H1 (cell line): Measurements from ENCODE around the gene ADM5. TPM values are rescaled to one million over a fixed set of nuclear protein-coding genes. Genes with fewer than 3 reads are reported as not detected.

Experiments used
- CTCF ChIA-PET: fragments of 300-600 bp; sonication (Branson Sonifier 250); formaldehyde crosslinking; loops from one replicate; lab custom pipeline; 2021; ENCODE audit not compliant: partially characterized antibody; lab: Charles Lee
- POLR2A ChIA-PET: fragments of 300-600 bp; sonication (Branson Sonifier 250); formaldehyde crosslinking; loops from one replicate; lab custom pipeline; 2021; ENCODE audit warnings: inconsistent platforms; ENCODE audit not compliant: partially characterized antibody; lab: Charles Lee
- DNase-seq, 2 experiments: peaks; one replicate each; pipeline versions ENCODE4 v3.0.0 to v3.0.0-alpha.2; 2010 to 2022; ENCODE audit warnings: low spot score in 2 of 2, low read depth in 1 of 2, mixed read lengths in 1 of 2
- FAIRE-seq: peaks from 2 replicates; lab custom pipeline; 2011; peaks lifted over from hg19 to GRCh38; lab: Jason Lieb, UNC
- H2AFZ ChIP-seq: 2 replicates; pipeline ENCODE4 v1.8.1; 2012; ENCODE audit warnings: low read length, inconsistent platforms
- H2AK5ac ChIP-seq: 2 replicates; pipeline ENCODE4 v1.6.1; 2013; ENCODE audit warnings: low read depth, low read length
- H2BK120ac ChIP-seq: replicated peaks from 2 replicates; pipeline ENCODE3; 2013; ENCODE audit warnings: low read depth, low read length, inconsistent platforms
- H2BK12ac ChIP-seq: 2 replicates; pipeline ENCODE4 v1.6.1; 2013; ENCODE audit warnings: low read depth, low read length
- H2BK15ac ChIP-seq: 2 replicates; pipeline ENCODE4 v1.6.1; 2013; ENCODE audit warnings: low read length
- H2BK20ac ChIP-seq: 2 replicates; pipeline ENCODE4 v1.6.1; 2013; ENCODE audit warnings: low read length
- H2BK5ac ChIP-seq: 2 replicates; pipeline ENCODE4 v1.6.1; 2013; ENCODE audit warnings: low read depth, low read length
- H3K14ac ChIP-seq: 2 replicates; pipeline ENCODE4 v1.6.1; 2013; ENCODE audit warnings: inconsistent platforms; ENCODE audit not compliant: insufficient read length
- H3K18ac ChIP-seq: 2 replicates; pipeline ENCODE4 v1.6.1; 2013; ENCODE audit warnings: low read length; ENCODE audit errors: extremely low read depth
- H3K23ac ChIP-seq: 2 replicates; pipeline ENCODE4 v1.6.1; 2013; ENCODE audit warnings: inconsistent platforms; ENCODE audit not compliant: insufficient read length
- H3K23me2 ChIP-seq: 2 replicates; pipeline ENCODE4 v1.6.1; 2013; ENCODE audit warnings: low read depth, low read length
- H3K27ac ChIP-seq: 2 replicates; pipeline ENCODE4 v1.6.1; 2011; ENCODE audit warnings: low read depth, low read length, inconsistent platforms
- H3K27me3 ChIP-seq, 4 experiments: replicated peaks in 1 of 4; 1 replicate in 1 of 4; 2 replicates in 3 of 4; pipeline versions ENCODE4 v1.6.1 to v1.8.1; 2011 to 2013; ENCODE audit warnings: low read length in 3 of 4, mild to moderate bottlenecking in 3 of 4, inconsistent platforms in 2 of 4, mixed read lengths in 2 of 4, moderate library complexity in 1 of 4; ENCODE audit not compliant: control insufficient read depth in 3 of 4, insufficient read depth in 3 of 4; ENCODE audit errors: extremely low read depth in 1 of 4
- H3K36me3 ChIP-seq, 4 experiments: 2 replicates each; pipeline versions ENCODE4 v1.6.1 to v1.8.1; 2011 to 2013; ENCODE audit warnings: mild to moderate bottlenecking in 4 of 4, low read length in 3 of 4, moderate library complexity in 2 of 4, control low read depth in 1 of 4, inconsistent platforms in 1 of 4; ENCODE audit not compliant: insufficient read depth in 4 of 4, control insufficient read depth in 2 of 4
- H3K4ac ChIP-seq: replicated peaks from 2 replicates; pipeline ENCODE3; 2013; ENCODE audit warnings: low read length, low read depth, mixed read lengths, inconsistent platforms; ENCODE audit not compliant: insufficient read length
- H3K4me1 ChIP-seq, 4 experiments: replicated peaks in 1 of 4; 1 replicate in 1 of 4; 2 replicates in 3 of 4; pipeline versions ENCODE4 v1.6.1 to v1.8.1; 2011 to 2013; ENCODE audit warnings: low read length in 3 of 4, inconsistent platforms in 2 of 4, mixed read lengths in 1 of 4; ENCODE audit not compliant: insufficient read depth in 4 of 4, control insufficient read depth in 3 of 4
- H3K4me2 ChIP-seq, 2 experiments: 2 replicates each; pipeline versions ENCODE4 v1.6.1 to v1.8.1; 2011 to 2013; ENCODE audit warnings: low read depth in 2 of 2, low read length in 2 of 2, control low read depth in 1 of 2, inconsistent platforms in 1 of 2, mild to moderate bottlenecking in 1 of 2; ENCODE audit not compliant: insufficient read depth in 1 of 2
- H3K4me3 ChIP-seq, 4 experiments: fragments of 200-600, 300-600 bp in 1 of 4; sonication (generic), shearing (Covaris generic), sonication (Bioruptor Twin) in 1 of 4; 2 replicates each; pipeline versions ENCODE4 v1.5.1 to v1.8.1; 2011 to 2016; ENCODE audit warnings: low read length in 4 of 4, low read depth in 3 of 4, control low read depth in 2 of 4, inconsistent platforms in 2 of 4, mild to moderate bottlenecking in 2 of 4, mixed read lengths in 1 of 4, moderate library complexity in 1 of 4; ENCODE audit not compliant: insufficient read depth in 2 of 4; ENCODE audit errors: extremely low read depth in 1 of 4
- H3K56ac ChIP-seq: replicated peaks from 2 replicates; pipeline ENCODE3; 2013; ENCODE audit warnings: low read depth, mild to moderate bottlenecking, mixed read lengths, low read length, inconsistent platforms; ENCODE audit not compliant: insufficient read length
- H3K79me1 ChIP-seq: 2 replicates; pipeline ENCODE4 v1.6.1; 2013; ENCODE audit warnings: low read depth, low read length, control low read depth
- H3K79me2 ChIP-seq, 2 experiments: 2 replicates each; pipeline versions ENCODE4 v1.6.1 to v1.8.1; 2012 to 2013; ENCODE audit warnings: low read length in 2 of 2, mild to moderate bottlenecking in 2 of 2, inconsistent platforms in 1 of 2; ENCODE audit not compliant: insufficient read depth in 2 of 2, control insufficient read depth in 1 of 2
- H3K9ac ChIP-seq, 4 experiments: replicated peaks in 1 of 4; 1 replicate in 1 of 4; 2 replicates in 3 of 4; pipeline versions ENCODE4 v1.6.1 to v1.8.1; 2011 to 2013; ENCODE audit warnings: low read depth in 3 of 4, low read length in 3 of 4, control low read depth in 2 of 4, mild to moderate bottlenecking in 2 of 4, moderate library complexity in 2 of 4, inconsistent platforms in 1 of 4; ENCODE audit errors: extremely low read depth in 1 of 4
- H3K9me3 ChIP-seq, 2 experiments: 2 replicates each; pipeline versions ENCODE4 v1.6.1 to v1.8.1; 2012 to 2013; ENCODE audit warnings: mild to moderate bottlenecking in 2 of 2, moderate library complexity in 2 of 2, control low read depth in 1 of 2, inconsistent platforms in 1 of 2, low read depth in 1 of 2, low read length in 1 of 2, mixed read lengths in 1 of 2; ENCODE audit not compliant: insufficient read depth in 2 of 2
- H4K20me1 ChIP-seq, 2 experiments: replicated peaks in 1 of 2; 2 replicates each; pipeline versions ENCODE3 to v1.8.1; 2011 to 2013; ENCODE audit warnings: inconsistent platforms in 2 of 2, low read length in 2 of 2, mild to moderate bottlenecking in 1 of 2; ENCODE audit not compliant: insufficient read depth in 2 of 2, control insufficient read depth in 1 of 2
- H4K5ac ChIP-seq: 2 replicates; pipeline ENCODE4 v1.6.1; 2013; ENCODE audit warnings: low read length, low read depth, mixed read lengths, inconsistent platforms; ENCODE audit not compliant: insufficient read length
- H4K8ac ChIP-seq: 2 replicates; pipeline ENCODE4 v1.8.0; 2013; ENCODE audit warnings: mild to moderate bottlenecking, moderate library complexity, low read length, inconsistent platforms; ENCODE audit not compliant: insufficient read depth; ENCODE audit errors: extremely low read depth
- H4K91ac ChIP-seq: replicated peaks from 2 replicates; pipeline ENCODE3; 2013; ENCODE audit warnings: low read length, mixed read lengths, inconsistent platforms; ENCODE audit not compliant: insufficient read length
- ASH2L ChIP-seq: fragments of 200-600, 300-600 bp; sonication (generic); IDR thresholded peaks from one replicate; pipeline ENCODE4 v1.7.1; 2017; ENCODE audit warnings: low read length
- CHD2 ChIP-seq: IDR thresholded peaks from 2 replicates; pipeline ENCODE4 v1.6.1; 2012; ENCODE audit warnings: low read length, improper control_type of control experiment
- POLR2A ChIP-seq, 2 experiments: IDR thresholded peaks; 1 replicate in 1 of 2; 2 replicates in 1 of 2; pipeline ENCODE4 v1.6.1; 2011; ENCODE audit warnings: low read depth in 2 of 2, low read length in 2 of 2, mild to moderate bottlenecking in 2 of 2; ENCODE audit errors: control extremely low read depth in 1 of 2
- POLR2AphosphoS5 ChIP-seq: IDR thresholded peaks from 2 replicates; pipeline ENCODE4 v1.6.1; 2011; ENCODE audit warnings: low read depth, low read length
- WGBS, 2 experiments: shearing (Covaris generic) in 1 of 2; methylation state at CpG; one replicate each; pipeline versions ENCODE4 v1.1.6 to v1.1.7; 2013 to 2015; ENCODE audit warnings: low lambda C conversion rate in 2 of 2, mixed read lengths in 2 of 2, inconsistent platforms in 1 of 2, low coverage in 1 of 2, missing lambda C conversion rate in 1 of 2; ENCODE audit not compliant: insufficient replicate concordance in 2 of 2, insufficient coverage in 1 of 2, insufficient read length in 1 of 2; ENCODE audit errors: extremely low coverage in 1 of 2, missing lambda C conversion rate in 1 of 2; 5-methylcytosine and 5-hydroxymethylcytosine counted together
- polyA plus RNA-seq, 7 experiments: library from polyadenylated mRNA; depleted of rRNA in 3 of 7; stranded (reverse) in 5 of 7; unstranded in 2 of 7; fragments of >200 nt in 5 of 7; fragments of 200-250 nt in 2 of 7; gene quantifications; 1 replicate in 5 of 7; 2 replicates in 1 of 7; 4 replicates in 1 of 7; pipeline versions ENCODE4 v1.2.1 to v1.2.3, GENCODE V29; 2011 to 2013; ENCODE audit warnings: missing spikeins in 2 of 7, mixed read lengths in 2 of 7
- total RNA-seq: library from RNA; stranded (reverse); fragmentation: NEBNext Ultra II Directional; extraction: Animal tissue kit (Norgen Biotek cat#: 25700); gene quantifications from 2 replicates; pipeline ENCODE4 v1.2.1, GENCODE V29; 2021

Gene ADM5
- total and polyA plus RNA-seq, 2 of the 8 experiments (the other 6 are each of a cell fraction or from before 2014, with no cell fraction given) = 2.5 to 2.6 TPM

- Histone ChIP-seq H3K4me3 (peak overlapping the region in 2 of 4 experiments; percentile 2 to 94; a peak in 4 of 8 replicates), H4K20me1 (peaks cover 18 to 37% of the 10 kb centered on the region in 2 experiments), H2BK120ac (no peak overlapping the region), H3K18ac (peak overlapping the region; percentile 71), H3K4ac (no peak overlapping the region), H3K23ac (no peak overlapping the region), H4K91ac (no peak overlapping the region), H2AFZ (no peak overlapping the region), H3K9me3 (no peaks in the 10 kb centered on the region), H2BK5ac (peak overlapping the region; percentile 18; the same call in 1 of the 2 replicates), H2AK5ac (peak overlapping the region; percentile 60; the same call in 1 of the 2 replicates), H4K8ac (peak overlapping the region; percentile 7; the same call in 1 of the 2 replicates), H3K23me2 (peaks cover 20% of the 10 kb centered on the region), H3K4me1 (peaks cover 0 to 25% (median 15%) of the 10 kb centered on the region in 4 experiments; a peak in 6 of 7 replicates), H3K79me2 (peaks cover 0 to 14% of the 10 kb centered on the region in 2 experiments; a peak in 1 of 4 replicates), H2BK20ac (no peak overlapping the region), H4K5ac (no peak overlapping the region), H3K14ac (no peak overlapping the region), H3K4me2 (peak overlapping the region; percentile 93 to 99), H3K79me1 (peaks cover 10% of the 10 kb centered on the region; the same call in 1 of the 2 replicates), H3K36me3 (peaks cover 18 to 43% (median 32%) of the 10 kb centered on the region in 4 experiments), H3K56ac (no peak overlapping the region), H3K27me3 (no peaks in the 10 kb centered on the region), H3K9ac (no peak overlapping the region), H3K27ac (no peak overlapping the region), H2BK15ac (0 out of 2 replicates have a peak overlapping the region, but pooled peaks have one; percentile 46), H2BK12ac (no peak overlapping the region)
- TF ChIP-seq CHD2 = no peak
- TF ChIP-seq ASH2L = no peak
- TF ChIP-seq POLR2A (IDR thresholded peaks at IDR 0.05; ENCODE audit: control extremely low read depth in 1 of 2, low read depth in 2 of 2, low read length in 2 of 2) = peak in 1 of 2 experiments; percentile 69; a peak in 1 of 3 replicates
- peak; percentile 63; the same call in 1 of the 2 replicates for TF ChIP-seq POLR2AphosphoS5
- WGBS, 2 experiments = 82% methylated on average over 11 of the region's 12 CpGs; no CpG with 5 or more reads in 1 of the 2 experiments
- CTCF ChIA-PET = interaction anchor here (0.8 to 2.2 kb wide), 10 partner anchors 9 to 191 kb away, joined by 3 to 11 read pairs (median 4); no protein-coding TSS in a partner anchor
- FAIRE-seq (no peak), DNase-seq (peak in 1 of 2 experiments; percentile 76)
- POLR2A ChIA-PET = interaction anchor here (0.6 to 12.2 kb wide), 20 partner anchors 10 to 274 kb away, joined by 3 to 168 read pairs (median 4); partner anchors contain the start of genes BCL2L12, FUZ, IRF3 and PRMT1
Measured at GRCh38 chr19:49688531-49689132, 762 bp upstream of the ADM5 start.
